HG03432 (cell line): ENCODE measurements around the gene EXOC1L.

Experiments
- ATAC-seq: cut with Tn5 transposase; IDR thresholded peaks from one replicate; pipeline ENCODE4 v1.9.1; 2021; ENCODE audit warnings: mild to moderate bottlenecking, moderate library complexity; ENCODE audit not compliant: unreplicated experiment

EXOC1L gene

DNA sequence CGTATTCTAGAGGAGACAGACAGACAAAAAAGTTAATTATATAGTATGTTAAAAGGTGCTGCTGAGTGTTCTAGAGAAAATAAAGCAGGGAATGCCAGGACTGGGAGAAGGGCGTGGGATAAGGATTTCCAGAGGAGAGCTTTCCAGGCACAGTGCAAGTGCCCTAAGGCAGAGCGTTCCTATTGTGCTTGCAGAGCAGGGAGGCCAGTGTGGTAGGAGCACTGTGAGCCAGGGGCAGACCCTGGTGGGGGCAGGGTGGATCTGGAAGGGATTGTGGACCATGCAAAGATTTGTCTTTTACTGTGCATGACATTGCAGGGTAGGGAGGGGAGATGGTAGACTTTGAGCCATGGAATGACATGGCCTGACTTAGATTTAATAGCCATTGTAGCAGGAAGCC is 59.6 kb downstream of the EXOC1L start:
- ATAC-seq, result no peak

DNA sequence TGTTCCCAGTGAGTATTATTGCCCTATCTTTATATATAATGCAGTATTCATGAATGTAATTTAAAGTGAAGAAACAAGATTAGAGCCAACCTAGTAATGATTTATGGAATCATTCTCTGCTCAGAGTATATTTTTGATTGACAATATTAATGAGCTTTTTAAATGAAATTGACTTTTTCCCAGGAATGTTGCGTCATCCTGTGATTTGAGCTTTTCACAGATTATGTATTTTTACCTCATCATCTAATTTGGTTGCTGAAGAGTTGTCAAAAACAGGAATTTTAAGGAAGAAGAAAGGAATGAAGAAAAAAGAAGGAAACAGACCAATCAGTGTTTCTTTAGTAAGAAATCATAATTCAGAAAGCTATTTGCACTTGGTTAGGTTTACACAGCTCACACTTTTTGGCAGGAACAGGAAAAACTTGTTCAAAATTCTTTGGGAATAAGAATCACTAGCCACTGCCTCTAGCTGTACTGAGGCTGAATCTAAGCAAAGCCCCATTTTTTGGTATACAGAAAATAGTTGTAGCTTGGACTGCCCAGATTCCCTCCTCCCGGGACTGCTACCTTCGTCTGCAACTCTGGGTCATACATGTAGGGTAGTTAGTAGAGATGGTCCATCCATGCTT is 61.2 kb downstream of the EXOC1L start:
- ATAC-seq, result no peak

DNA sequence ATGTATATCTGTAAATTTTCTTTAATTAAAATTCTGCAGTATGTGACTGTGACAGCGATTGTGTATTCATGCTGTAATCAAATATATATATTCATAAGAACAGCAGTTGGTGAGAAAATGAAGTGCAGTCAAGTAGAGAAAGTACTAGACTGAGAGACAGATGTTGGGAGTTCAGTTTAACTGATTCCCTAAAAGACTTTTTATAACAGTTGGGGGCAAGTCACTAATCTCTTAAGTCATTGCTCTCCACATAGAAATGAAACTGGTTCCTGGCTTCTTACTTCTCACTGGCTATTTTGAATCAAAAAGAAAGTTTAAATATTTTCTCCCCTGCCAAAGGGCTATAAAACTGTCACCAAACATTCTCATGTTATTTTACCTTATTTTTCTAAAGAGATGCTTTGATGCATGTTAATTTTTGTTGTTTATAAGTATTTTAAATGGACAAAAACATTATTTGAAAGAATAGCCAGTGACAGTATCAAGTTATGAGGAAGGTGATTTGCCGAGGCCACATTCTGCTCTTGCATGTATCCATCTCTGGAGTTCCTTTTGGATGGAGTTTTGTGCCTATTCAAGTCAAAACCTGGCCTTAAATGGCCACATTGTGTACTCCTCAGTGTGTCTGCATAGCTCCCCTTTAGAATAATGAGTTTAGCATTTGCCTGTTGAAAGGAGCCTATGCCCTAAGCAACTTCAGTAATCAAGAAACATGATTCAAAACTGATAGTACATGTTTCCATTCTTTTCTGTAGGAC is 64.7 kb downstream of the EXOC1L start:
- no peak for ATAC-seq

DNA sequence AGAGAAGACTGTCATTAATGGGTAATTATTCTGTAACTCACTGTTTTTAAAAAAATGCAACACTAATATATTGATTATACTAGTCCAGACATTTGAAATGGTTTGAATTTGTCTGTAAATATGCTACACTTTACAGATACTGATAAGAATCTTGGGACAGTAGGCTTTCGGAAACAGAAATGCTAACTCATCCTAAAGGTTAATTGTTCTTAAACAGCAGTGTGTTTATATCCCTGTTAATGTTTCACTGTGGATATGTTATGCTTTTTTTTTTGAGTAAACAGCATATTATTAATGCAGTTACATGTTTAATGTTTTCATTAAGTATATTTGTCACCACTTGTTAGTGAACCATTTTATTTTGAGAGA is 65.2 kb downstream of the EXOC1L start:
- no peak for ATAC-seq
